Stimulated activated CD4-positive, alpha-beta T cell treated with anti-CD3 and anti-CD28 coated beads, TNF-alpha, amount 100 ng/mL, for 24 hours (primary cell): ENCODE results near the gene WDR48.

Source experiments
- DNase-seq, 3 experiments: peaks; one replicate each; pipeline ENCODE4 v3.0.0-alpha.2; 2020; ENCODE audit warnings: low read depth in 3 of 3

Gene WDR48

GRCh38 chr3:39140341-39140971 is 88.6 kb downstream of the WDR48 start:
- DNase-seq = no peak

- no peak for DNase-seq
Observed at GRCh38 chr3:39141171-39141995, 89.6 kb downstream of the WDR48 start.

GRCh38 chr3:39142067-39142466 is 90.3 kb downstream of the WDR48 start:
- no peak for DNase-seq

GRCh38 chr3:39143051-39143885 is 91.5 kb downstream of the WDR48 start:
- no peak for DNase-seq

GRCh38 chr3:39144095-39144747 is 92.4 kb downstream of the WDR48 start:
- DNase-seq = no peak

GRCh38 chr3:39144748-39145380 is 93.0 kb downstream of the WDR48 start:
- no peak for DNase-seq

GRCh38 chr3:39146083-39146501 is 94.3 kb downstream of the WDR48 start:
- DNase-seq = no peak
